NCI-H2227 (cell line): Measurements from ENCODE around the gene ZSWIM3.
A peak's percentile ranks its signal among the peaks of the same experiment; 100 is the strongest.

Experiments used
- DNase-seq: peaks from one replicate; lab custom pipeline; 2025; ENCODE audit not compliant: unreplicated experiment; lab: John Stamatoyannopoulos, UW

Gene ZSWIM3

DNA sequence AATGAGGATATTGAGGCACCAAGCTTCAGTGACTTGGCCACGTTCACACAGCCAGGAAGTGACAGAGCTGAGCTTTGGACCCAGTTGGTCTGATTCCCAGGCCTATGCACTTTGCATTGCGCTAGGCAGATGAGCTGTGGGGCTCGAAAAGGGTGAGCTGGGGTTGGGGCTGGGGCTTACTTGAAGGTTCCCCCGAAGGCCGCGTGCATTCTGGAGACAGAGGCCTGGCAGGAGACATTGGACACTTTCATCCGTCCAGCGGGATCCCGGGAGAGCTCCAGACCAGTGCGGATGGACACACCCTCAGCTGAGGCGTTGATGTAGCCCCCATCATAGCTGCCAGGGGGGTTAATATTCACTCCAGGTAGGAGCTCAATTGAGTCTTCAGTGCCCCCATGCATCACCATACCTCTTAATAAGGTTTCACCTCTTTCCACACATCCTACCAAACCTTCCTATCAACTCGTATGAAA, 52.0 kb downstream of the ZSWIM3 start:
- DNase-seq: no peak

DNA sequence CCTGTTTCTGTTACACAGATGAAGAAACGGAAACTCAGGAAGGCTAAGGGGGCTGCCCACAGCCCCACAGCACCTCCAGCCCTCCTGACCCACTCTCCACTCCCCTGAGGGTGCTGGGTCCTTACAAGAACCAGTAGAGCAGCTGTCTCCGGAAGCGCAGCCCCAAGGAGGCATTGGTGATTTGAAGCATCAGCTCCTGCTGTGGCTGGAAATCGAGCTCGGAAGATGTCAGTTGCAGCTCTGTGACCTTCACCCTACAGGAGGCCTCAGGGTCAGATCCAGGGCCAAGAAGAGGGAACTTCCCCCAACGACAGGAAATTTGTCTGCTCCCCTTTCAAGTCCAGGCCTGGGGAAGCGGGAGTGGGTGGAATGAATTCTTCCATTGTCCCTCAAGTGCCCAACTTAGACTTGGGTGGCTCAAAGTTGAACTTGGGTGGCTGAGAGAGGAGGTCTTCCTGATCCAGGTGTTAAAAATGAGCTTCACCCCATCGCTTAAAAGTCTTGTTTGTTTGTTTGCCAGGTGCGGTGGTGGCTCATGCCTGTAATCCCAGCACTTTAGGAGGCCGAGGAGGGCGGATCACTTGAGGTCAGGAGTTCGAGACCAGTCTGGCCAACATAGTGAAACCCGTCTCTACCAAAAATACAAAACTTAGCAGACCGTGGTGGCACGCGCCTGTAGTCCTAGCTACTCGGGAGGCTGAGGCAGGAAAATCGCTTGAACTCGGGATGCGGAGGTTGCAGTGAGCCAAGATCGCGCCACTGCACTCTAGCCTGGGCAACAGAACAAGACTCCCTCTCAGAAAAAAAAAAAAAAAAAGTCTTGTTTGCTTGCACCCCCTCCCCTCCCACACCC, 52.6 kb downstream of the ZSWIM3 start:
- no peak for DNase-seq

DNA sequence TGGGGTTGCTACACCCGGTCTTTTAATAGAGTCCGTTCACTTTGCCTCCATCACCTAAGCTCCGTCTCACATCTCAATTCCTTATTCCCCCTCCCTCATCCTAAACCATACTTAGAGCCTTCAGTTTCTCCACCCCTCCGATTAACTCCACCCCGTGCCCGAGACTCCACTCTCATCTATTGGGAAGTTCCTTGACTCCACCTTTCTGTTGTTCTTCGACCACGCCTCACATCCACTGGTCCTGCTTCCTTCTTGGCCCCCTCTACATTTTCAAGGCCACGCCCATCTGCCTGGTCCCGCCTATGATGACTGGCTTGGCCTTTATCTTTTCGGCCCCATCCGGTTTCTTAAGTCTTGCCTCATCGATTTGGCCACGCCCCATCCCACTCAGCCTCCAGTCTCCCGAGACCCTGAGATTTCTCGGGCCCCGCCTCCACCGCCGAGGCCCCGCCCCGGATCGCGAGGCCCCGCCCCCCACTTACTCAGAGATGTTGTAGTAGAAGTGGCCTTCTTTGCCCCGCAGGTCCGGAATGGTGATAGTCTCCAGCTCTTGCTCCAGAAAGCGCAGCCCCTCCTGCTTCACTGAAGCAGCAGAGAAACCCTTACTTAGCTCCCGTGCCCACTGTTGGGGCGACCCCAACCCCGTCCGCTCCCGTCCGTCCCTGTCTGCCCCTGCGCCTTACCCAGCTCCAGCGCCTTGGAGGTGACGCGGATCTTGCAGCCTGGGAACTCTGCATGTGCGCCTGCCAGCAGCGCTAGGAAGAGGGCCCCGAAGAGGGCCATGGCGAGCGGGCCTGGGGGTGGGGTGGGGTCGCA, 53.5 kb downstream of the ZSWIM3 start:
- peak; percentile 100 for DNase-seq

DNA sequence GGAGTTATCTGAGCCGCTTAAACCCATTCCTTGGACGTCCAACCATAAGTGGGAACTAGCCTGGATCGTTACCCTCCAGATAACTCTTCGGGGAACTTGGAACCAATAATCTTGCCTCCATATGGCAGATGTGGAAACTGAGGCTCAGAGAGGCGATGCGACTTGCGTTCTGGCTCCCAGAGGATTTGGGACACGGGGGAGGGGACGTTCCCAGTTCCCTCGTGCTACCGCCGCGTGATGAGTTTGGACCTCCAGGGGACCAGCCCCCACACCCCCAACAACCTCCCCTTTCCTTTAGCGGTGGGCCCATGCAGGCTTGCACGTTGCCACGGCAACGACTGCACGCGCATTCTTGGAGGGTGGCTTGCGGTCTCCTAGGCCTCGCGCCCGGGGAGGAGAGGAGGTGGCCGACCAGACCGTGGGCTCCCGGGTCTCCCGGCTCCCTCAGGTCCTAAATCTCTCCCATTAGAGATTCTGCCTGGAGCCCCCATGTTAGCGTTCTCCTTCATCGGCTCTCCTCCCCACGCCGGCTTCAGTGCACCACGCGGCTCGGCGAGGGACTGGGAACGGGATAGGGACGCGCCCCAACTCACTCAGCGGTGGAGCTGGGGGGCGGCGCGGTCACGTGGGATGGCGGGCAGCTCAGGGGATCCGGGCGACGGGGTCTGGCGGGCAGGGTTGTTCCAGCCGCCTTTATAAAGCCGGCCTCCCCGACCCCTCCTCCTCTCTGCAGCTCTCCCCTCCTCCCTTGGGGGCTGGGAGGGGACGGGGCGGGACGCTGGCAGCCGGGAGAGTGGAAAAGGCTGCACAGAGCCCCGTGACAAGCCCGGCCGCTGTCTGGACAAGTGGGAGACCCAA, 54.3 kb downstream of the ZSWIM3 start, which contains the start of gene PLTP:
Gene PLTP (minus strand): TSS at position 670 of the 858 bp plus-strand sequence. CDS start 703 bp downstream, outside the sequence.
- DNase-seq: peak; percentile 90

DNA sequence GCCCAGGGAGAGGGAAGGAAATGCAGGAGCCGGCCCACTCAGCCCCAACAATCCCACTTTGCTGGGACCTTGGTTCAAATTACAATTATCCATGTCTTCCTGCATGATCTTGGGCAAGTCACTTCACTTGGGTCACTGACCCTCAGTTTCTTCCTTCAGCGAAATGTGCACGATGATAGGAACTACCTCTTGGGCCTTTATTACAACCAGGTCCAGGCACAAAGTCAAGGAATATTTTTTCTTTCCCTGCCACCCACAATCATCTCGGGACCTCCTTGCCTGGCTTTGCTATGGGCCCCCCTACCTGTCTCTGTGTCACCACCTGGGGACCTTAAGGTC, 54.9 kb downstream of the ZSWIM3 start:
- DNase-seq: no peak

DNA sequence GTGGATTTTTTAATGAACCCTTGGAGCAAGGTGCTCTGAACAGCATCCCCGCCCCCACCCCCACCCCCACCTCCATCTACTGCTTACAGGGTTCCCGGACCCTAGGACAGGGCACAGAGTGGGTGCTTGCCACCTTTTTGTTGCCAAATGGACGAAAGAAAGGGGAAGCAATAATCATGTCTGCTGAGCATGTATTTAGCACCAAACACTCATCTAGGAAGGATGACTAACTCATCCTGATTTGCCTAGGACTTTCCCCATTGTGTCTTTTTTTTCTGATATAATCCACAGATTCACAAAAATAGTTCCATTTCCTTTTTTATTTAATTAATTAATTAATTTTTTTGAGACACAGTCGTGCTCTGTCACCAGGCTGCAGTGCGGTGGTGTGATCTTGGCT, 55.7 kb downstream of the ZSWIM3 start:
- no peak for DNase-seq

DNA sequence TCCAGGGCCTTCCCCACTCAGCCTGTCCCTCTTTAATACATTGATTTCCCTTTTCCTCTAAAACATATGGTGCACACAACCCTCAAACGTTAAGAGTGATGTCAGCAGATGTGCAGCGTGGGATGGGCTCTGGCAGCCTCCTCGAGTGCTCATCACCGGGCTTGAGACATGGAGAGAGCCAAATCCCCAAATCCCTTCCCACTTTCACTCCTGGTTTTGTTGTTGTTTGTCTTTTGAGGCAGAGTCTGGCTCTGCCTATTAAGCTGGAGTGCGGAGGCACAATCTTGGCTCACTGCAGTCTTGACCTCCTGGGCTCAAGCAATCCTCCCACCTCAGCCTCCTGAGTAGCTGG, 60.4 kb downstream of the ZSWIM3 start:
- DNase-seq: no peak

DNA sequence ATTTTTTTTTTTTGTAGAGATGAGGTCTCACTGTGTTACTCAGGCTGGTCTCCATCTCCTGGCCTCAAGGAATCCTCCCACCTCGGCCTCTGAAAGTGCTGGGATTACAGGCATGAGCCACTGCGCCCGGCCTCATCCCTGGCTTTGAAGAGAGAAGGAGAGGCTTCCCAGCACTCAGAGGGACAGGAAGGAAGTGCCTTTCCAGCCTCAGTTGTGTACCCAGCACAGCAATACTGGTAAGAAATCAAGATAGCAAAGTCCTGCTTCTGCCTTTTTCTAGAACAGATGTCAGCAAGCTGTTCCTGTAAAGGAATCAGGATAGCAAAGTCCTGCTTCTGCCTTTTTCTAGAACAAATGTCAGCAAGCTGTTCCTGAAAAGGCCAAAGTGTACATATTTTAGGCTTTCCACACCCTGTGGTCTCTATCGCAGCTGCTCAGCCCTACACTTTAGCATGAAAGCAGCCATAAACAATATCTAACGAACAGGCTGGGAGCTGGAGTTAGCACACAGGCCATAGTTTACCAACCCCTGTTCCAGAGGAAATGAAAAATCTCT, 60.8 kb downstream of the ZSWIM3 start:
- no peak for DNase-seq

DNA sequence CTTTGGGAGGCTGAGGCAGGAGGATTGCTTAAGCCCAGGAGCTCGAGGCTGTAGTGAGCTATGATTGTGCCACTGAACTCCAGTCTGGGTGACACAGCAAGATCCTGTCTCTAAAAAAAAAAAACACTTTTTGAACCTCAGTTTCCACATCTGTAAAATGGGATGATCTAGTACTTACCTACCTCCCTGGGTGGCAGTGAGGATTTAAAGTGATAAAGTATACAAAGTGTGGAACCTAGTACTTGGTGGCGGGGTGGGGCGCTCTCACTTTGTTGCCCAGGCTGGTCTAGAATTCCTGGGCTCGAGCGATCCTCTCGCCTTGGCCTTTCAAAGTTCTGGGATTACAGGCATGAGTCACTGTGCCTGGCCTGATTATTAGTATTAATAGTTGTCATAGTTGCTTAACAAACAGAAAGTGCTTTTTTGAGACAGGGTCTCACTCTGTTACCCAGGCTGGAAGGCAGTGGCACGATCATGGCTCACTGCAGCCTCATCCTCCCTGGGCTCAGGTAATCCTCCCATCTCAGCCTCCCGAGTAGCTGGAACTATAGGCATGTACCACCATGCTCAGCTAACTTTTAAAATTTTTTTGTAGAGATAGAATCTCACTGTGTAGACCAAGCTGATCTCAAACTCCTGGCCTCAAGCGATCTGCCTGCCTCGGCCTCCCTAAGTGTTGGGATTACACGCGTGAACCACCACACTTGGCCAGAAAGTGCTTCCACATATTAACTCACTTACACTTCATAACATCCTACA, 61.5 kb downstream of the ZSWIM3 start:
- no peak for DNase-seq

DNA sequence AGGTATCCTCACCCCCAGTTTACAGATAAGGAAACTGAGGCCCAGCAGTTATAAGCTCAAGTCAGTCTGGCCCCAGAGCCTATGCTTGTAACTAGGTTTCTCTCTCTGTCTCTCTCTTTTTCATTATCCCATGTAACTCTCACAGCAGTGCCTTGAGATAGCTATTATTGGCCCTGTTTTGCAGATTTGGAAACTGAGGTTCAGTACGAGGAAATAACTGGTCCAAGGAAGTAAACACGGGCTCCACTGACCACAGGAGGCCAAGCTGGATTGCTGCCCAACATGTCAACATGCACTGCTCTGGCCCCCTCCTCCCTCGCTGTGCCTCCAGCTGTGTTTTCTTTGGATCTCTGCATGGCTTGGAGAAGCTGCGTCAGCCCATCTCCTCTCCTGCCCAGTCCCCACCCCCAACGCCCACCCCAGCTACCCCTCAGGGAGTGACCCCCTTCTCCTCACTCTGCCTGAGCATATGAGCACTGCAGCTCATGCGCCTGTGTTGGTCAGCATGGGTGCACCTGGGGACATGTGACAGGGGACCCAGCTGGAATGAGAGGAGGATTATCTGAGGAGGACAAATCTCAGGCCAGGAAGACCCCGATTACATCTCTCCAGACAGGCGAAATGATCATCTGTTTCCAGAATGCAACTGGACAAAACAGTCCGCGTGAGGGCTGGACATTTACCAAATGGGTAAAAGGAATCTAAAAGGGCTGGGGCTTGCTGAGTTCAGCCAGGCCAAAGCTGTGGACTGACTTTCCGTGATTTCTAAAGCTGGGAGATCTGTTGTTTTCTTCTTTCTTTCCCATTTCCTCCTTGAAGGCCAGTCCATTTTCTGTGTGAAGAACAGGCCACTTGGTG, 62.4 kb downstream of the ZSWIM3 start:
- no peak for DNase-seq

DNA sequence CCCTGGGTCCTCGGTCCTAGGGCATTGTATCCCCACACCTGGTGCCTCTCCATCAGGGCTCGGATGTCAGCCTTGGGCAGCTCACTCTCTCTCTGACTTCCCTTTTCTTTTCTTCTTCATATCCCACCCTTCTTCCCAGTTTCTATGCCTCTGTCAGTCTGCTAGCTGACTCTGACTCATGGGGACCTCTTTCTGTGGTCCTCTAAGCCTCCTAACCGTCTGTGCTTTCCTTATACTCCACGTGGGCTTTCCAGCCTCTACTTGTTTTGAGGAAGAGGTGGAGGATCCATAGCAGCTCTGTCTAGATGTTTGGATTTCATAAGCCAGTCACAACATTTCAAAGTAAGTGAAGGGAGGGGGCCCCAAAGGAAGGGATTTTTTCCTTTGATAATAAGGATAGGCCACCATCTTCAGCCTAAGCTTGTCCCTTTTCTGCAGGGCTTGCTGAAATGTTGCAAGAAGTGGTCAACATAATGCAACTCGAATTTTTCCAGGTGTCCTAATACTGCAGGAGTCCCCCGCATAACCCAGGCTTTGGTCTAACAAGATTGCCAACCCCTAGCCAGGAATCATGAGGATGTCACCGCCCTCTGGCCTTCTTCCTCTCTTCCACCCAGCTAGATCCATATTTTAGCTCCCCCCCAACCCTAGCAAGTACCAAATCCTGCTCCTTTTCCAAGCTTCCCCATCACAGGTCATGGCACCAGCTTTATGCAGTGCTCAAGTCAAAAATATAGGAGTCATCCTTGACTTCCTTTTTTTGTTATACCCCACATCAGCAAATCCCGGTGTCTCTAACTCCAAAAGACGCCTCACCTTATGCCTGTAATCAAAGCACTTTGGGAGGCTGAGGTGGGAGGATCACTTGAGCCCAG, 63.3 kb downstream of the ZSWIM3 start:
- DNase-seq: no peak

DNA sequence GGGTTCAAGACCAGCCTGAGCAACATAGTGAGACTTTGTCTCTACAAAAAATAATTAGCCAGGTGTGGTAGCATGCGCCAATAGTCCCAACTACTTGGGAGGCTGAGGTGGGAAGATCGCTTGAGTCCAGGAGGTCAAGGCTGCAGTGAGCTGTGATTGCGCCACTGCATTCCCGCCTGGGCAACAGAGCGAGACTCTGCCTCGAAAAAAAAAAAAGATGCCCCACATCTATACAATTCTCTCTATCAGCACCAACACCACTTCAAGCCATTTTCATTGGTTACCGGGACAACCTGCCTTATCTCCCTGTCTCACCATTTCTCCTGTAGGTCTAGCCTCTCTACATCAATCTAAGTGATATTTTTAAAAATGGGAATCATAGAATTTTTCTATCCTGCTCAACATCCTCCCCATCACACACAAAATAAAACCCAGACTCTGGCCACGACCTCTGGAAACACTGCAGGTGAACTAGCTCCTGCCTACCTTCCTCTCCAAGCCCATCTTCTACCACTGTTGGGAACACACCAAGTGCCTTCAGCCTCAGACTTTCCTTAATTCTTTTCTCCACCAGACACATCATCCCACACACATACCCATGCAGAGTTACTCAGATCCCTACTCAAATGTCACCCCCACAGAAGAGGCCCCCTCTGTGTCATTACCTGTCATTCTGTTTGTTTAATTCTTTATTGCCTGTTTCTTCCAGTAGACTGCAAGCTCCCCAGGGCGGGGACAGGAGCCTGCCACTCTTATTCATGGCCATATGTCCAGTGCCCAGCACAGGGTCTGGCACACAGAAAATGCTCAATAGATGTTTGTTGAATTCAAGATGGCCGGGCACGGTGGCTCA, 64.1 kb downstream of the ZSWIM3 start:
- DNase-seq: no peak

DNA sequence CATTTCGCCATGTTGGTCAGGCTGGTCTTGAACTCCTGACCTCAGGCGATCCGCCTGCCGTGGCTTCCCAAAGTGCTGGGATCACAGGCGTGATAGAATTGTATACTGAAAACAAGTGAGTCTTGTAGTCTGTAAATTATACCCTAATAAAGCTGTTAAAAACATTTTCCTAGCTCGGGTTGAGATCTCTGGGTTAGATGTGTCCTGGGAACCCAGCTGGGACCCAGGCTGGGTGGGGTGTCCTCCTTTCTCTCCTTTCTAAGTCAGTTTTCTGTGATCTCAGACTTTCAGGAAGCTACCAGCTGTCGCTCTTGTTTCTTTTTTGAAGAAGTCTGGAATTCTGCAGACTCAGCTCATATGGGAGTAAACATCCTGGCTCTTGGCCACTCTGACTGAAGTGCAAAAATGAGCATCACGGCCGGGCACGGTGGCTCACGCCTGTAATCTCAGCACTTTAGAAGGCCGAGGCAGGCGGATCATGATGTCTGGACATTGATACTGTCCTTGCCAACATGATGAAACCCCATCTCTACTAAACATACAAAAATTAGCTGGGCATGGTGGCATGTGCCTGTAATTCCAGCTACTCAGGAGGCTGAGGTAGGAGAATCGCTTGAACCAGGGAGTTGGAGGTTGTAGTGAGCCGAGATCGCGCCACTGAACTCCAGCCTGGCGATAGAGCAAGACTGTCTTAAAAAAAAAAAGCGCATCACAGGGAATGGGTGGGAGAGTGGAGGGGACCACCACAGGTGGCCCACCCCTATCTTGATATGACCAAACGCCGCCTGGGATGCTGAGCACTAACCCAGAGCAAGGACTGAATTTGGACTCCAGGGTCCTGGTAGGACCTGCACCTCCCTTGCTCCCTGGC, 67.2 kb downstream of the ZSWIM3 start:
- DNase-seq: no peak

DNA sequence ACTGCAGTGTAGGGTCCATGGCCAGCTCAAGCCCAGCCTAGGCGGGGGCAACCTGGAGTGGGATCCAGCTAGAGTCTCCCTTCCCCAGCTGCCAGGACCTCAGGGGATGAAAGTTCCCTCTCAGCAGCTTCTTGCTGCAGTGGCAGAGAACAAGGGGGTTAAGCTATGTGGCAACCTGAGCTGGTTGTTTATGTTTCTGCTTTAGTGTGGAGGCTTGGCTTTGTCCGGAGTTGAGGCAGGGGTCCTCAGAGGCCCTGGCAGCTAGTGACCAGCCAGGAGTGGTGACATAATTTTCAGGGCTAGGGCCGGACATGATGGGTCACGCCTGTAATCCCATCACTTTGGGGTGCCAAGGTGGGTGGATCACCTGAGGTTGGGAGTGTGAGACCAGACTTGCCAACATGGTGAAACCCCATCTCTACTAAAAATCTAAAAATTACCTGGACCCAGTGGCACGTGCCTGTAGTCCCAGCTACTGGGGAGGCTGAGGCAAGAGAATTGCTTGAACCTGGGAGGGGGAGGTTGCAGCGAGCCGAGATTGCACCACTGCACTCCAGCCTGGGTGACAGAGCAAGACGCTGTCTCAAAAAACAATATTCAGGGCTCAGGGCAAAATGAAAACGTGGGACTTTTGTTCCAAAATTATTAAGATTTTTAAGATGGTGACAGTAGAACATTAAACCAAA, 68.5 kb downstream of the ZSWIM3 start:
- DNase-seq: no peak

DNA sequence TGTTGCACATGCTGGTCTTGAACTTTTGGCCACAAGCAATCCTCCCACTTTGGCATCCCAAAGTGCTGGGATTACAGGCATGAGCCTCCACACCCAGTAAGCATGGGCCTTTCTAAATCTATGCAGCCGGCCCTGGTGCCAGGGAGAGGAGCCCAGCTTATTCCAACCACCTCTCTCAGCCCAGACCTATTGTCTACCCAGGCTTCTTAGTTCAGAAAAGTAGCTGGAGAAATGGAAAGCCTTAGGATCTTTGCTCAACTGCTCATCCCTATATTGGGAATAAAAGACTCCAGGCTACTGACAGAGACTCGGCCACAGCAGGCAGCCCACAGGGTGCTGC, 69.3 kb downstream of the ZSWIM3 start:
- DNase-seq: no peak
